Smooth muscle cell (in vitro differentiated cells): ENCODE results near the gene ATP2A3. TPM values are rescaled to one million over a fixed set of nuclear protein-coding genes. Genes with fewer than 3 reads are reported as not detected.

ENCODE experiments used
- DNase-seq: peaks from one replicate; lab custom pipeline; 2025; ENCODE audit not compliant: unreplicated experiment; lab: John Stamatoyannopoulos, UW
- H2AFZ ChIP-seq: fragments of 200-600 bp; sonication (generic); 2 replicates; pipeline ENCODE4 v1.6.0; 2016; ENCODE audit warnings: antibody characterized with exemption, low read depth, mild to moderate bottlenecking
- H3F3A ChIP-seq: fragments of 200-600 bp; sonication (generic); 2 replicates; pipeline ENCODE4 v1.6.0; 2017; ENCODE audit warnings: antibody characterized with exemption, low read depth
- H3K27ac ChIP-seq: fragments of 200-600 bp; sonication (generic); 2 replicates; pipeline ENCODE4 v1.5.1; 2016; ENCODE audit warnings: low read depth, mild to moderate bottlenecking
- H3K27me3 ChIP-seq: fragments of 200-600 bp; sonication (generic); 2 replicates; pipeline ENCODE4 v1.6.1; 2016; ENCODE audit warnings: low read depth, mild to moderate bottlenecking
- H3K36me3 ChIP-seq: fragments of 200-600 bp; sonication (generic); 2 replicates; pipeline ENCODE4 v1.5.1; 2016; ENCODE audit warnings: low read depth
- H3K4me1 ChIP-seq: fragments of 200-600 bp; sonication (generic); 2 replicates; pipeline ENCODE4 v1.5.1; 2016; ENCODE audit warnings: low read depth
- H3K4me2 ChIP-seq: fragments of 200-600 bp; sonication (generic); 2 replicates; pipeline ENCODE4 v1.6.0; 2016; ENCODE audit warnings: mild to moderate bottlenecking
- H3K4me3 ChIP-seq: fragments of 200-600 bp; sonication (generic); 2 replicates; pipeline ENCODE4 v1.5.1; 2016; ENCODE audit warnings: mild to moderate bottlenecking
- H3K79me2 ChIP-seq: fragments of 200-600 bp; sonication (generic); 2 replicates; pipeline ENCODE4 v1.6.0; 2016; ENCODE audit warnings: low read depth, mild to moderate bottlenecking
- H3K9ac ChIP-seq: fragments of 200-600 bp; sonication (generic); 2 replicates; pipeline ENCODE4 v1.6.0; 2016; ENCODE audit warnings: low read depth
- H3K9me3 ChIP-seq: fragments of 200-600 bp; sonication (generic); replicated peaks from 2 replicates; pipeline ENCODE4 v1.5.1; 2016; ENCODE audit warnings: low read depth
- H4K20me1 ChIP-seq: fragments of 200-600 bp; sonication (generic); 2 replicates; pipeline ENCODE4 v1.6.0; 2016; ENCODE audit warnings: low read depth
- WGBS: methylation state at CpG from one replicate; pipeline ENCODE4 v1.1.7; 2016; ENCODE audit warnings: low lambda C conversion rate; 5-methylcytosine and 5-hydroxymethylcytosine counted together
- polyA plus RNA-seq: library from polyadenylated mRNA; unstranded; fragments of >200 nt; fragmentation: Nextera tagmentation; extraction: Ambion mirVana; gene quantifications from 2 replicates; pipeline ENCODE4 v1.2.1, GENCODE V29; 2016
- total RNA-seq: library from RNA; depleted of rRNA; stranded (reverse); fragments of >200 nt; gene quantifications from 2 replicates; pipeline ENCODE4 v1.2.3, GENCODE V29; 2014
- TF ChIP-seq, protein P1 (sequence below): fragments of 200-600 bp; sonication (generic); IDR thresholded peaks from 2 replicates; pipeline ENCODE4 v1.5.1; 2017; ENCODE audit warnings: borderline replicate concordance, mild to moderate bottlenecking, antibody characterized with exemption; ENCODE audit not compliant: insufficient read depth, poor library complexity, severe bottlenecking

The ATP2A3 gene
- total RNA-seq (2.9 and 4.2 TPM in 2 replicates), polyA plus RNA-seq (4.7 and 7.8 TPM in 2 replicates)

DNA sequence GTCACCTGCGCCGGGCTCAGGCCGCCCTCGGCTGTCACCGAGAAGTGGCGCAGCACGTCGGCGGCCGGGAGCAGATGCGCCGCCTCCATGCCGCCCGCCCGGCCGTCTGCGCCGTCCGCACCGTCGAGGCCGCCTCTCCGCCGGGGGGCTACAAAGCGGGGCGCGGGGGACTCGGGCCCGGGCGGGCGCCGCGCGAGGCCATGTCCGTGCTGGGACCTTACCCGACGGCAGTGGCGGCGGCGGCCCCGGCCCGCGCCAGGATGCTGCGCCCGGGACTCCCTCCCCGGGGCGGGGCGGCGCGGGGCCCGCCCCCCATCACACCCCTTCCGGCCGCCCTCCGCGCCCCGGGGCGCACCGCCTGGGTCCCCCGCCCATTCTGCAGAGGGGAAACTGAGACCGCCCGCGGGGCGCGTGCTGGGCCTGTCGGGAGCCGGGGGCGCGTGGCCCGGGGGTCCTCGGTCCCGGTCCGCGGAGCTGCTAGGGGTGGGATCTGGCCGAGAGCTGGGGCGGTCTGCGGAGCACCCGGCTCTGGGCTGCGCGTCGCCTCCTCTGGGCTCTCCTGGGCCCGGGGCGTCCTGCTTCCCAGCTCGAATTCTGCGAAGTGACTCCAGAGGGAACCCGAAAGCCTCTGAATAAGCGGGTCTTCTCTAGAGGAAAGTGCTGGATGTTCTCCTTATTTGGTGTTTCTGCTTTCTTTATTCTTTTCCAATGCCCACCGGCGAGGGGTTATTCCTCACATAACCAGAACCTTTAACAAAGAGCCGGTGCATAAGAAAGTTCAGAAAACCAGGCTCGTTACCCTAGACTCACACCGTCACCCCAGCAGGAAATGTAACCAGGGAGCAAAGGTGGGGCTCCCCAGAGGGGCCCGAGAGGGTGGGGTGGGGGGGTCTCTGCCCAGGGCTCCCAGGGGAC, at the start of gene ATP2A3:
TSS of gene ATP2A3 (minus strand) at position 235 of the 915 bp plus-strand sequence. CDS start at position 89, 146 bp downstream.
- peak within 1 kb of the TSS; percentile 92 for H3K4me2 ChIP-seq
- peak within 1 kb of the TSS; percentile 57 for H3K4me3 ChIP-seq
- H3F3A ChIP-seq, result no peaks in the 10 kb centered on the region
- H2AFZ ChIP-seq, result peak within 1 kb of the TSS; percentile 89
- no peak for DNase-seq
- H4K20me1 ChIP-seq, result no peaks in the 10 kb centered on the region
- H3K79me2 ChIP-seq, result no peaks in the 10 kb centered on the region
- no peaks in the 10 kb centered on the region for H3K36me3 ChIP-seq
- H3K9ac ChIP-seq, result no peak within 1 kb of the TSS
- TF ChIP-seq, protein P1, sequence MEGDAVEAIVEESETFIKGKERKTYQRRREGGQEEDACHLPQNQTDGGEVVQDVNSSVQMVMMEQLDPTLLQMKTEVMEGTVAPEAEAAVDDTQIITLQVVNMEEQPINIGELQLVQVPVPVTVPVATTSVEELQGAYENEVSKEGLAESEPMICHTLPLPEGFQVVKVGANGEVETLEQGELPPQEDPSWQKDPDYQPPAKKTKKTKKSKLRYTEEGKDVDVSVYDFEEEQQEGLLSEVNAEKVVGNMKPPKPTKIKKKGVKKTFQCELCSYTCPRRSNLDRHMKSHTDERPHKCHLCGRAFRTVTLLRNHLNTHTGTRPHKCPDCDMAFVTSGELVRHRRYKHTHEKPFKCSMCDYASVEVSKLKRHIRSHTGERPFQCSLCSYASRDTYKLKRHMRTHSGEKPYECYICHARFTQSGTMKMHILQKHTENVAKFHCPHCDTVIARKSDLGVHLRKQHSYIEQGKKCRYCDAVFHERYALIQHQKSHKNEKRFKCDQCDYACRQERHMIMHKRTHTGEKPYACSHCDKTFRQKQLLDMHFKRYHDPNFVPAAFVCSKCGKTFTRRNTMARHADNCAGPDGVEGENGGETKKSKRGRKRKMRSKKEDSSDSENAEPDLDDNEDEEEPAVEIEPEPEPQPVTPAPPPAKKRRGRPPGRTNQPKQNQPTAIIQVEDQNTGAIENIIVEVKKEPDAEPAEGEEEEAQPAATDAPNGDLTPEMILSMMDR, result no peak
- H3K27me3 ChIP-seq, result peaks cover 41% of the 10 kb centered on the region
- H3K27ac ChIP-seq, result no peak within 1 kb of the TSS
- no peaks in the 10 kb centered on the region for H3K9me3 ChIP-seq
- WGBS, result 4% methylated on average over 38 of the region's 92 CpGs
- H3K4me1 ChIP-seq, result peaks cover 10% of the 10 kb centered on the region

DNA sequence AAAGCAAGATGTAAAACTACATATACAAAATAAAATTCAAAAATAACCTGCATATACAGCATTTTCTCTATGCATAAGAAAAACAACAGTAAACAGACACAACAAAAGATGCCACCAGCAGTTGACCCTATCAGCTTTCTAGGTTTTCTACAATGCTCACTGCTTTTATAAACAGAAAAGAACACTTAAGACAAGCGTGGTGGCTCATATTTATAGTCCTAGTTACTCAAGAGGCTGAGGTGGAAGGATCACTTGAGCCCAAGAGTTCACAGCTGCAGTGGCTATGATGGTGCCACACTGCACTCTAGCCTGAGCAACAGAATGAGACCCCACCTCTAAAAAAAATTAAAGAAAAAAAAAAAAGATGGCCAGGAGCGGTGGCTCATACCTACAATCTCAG, 46.5 kb upstream of the ATP2A3 start:
- no peak overlapping the region for H2AFZ ChIP-seq
- 94% methylated on average over 2 of the region's 2 CpGs for WGBS
- no peaks in the 10 kb centered on the region for H3K27me3 ChIP-seq
- H3K27ac ChIP-seq, result no peak overlapping the region
- no peaks in the 10 kb centered on the region for H3F3A ChIP-seq
- no peak overlapping the region for H3K4me2 ChIP-seq
- H3K4me3 ChIP-seq, result no peak overlapping the region
- no peak for DNase-seq
- H3K9me3 ChIP-seq, result no peaks in the 10 kb centered on the region
- TF ChIP-seq, protein P1, result no peak
- no peaks in the 10 kb centered on the region for H4K20me1 ChIP-seq
- H3K36me3 ChIP-seq, result peaks cover 4% of the 10 kb centered on the region
- H3K79me2 ChIP-seq, result no peaks in the 10 kb centered on the region
- no peaks in the 10 kb centered on the region for H3K4me1 ChIP-seq
- H3K9ac ChIP-seq, result no peak overlapping the region

DNA sequence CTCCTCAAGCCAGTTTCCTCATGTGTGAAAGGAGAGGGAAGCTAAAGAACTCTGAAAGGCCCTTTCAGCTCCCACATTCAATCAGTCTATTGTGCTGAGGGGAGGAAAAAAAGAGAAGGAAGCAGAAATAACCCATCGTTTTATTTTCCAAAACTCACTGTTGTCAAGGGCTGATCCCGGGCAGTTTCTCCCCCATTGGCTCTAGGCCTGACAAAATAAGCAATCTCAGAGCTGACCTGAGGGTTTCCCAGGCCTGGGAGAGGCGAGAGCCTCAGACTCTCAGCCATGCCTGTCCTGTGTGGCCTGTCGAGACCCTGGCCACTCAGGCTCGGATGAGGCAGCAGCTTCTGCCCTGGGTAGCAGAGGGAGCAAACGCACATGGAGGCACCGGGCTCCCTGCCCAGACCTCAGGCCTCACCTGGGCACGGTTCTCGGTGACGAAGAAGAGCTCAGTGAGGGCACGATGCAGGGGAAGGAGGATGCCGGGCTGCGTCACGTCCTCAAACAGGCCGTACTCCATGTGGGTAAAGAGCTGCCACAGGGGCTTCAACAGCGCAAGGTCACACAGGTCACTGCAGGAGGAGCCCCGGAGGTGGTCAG, 45.0 kb upstream of the ATP2A3 start:
- no peaks in the 10 kb centered on the region for H3K27me3 ChIP-seq
- no peak overlapping the region for H3K27ac ChIP-seq
- H2AFZ ChIP-seq, result no peak overlapping the region
- no peak overlapping the region for H3K4me3 ChIP-seq
- H3K4me1 ChIP-seq, result no peaks in the 10 kb centered on the region
- H4K20me1 ChIP-seq, result no peaks in the 10 kb centered on the region
- no peak overlapping the region for H3K4me2 ChIP-seq
- no peaks in the 10 kb centered on the region for H3F3A ChIP-seq
- H3K9ac ChIP-seq, result no peak overlapping the region
- no peaks in the 10 kb centered on the region for H3K9me3 ChIP-seq
- TF ChIP-seq, protein P1, result no peak
- WGBS, result 98% methylated on average over 17 of the region's 17 CpGs
- H3K79me2 ChIP-seq, result no peaks in the 10 kb centered on the region
- DNase-seq, result no peak
- H3K36me3 ChIP-seq, result peaks cover 4% of the 10 kb centered on the region
